HL-60 (cell line): ENCODE measurements around the gene ARAP3.

Source experiments
- DNase-seq, 2 experiments: peaks; one replicate each; pipeline ENCODE4 v3.0.0-alpha.2; 2010 to 2020; ENCODE audit warnings: low read depth in 1 of 2, low spot score in 1 of 2
- H3K27ac ChIP-seq: fragments of 250-450 bp; sonication (Bioruptor Pico); replicated peaks from 2 replicates; pipeline ENCODE4 v1.5.1; 2020; ENCODE audit warnings: mild to moderate bottlenecking, moderate library complexity
- H3K27me3 ChIP-seq: fragments of 250-450 bp; sonication (Bioruptor Pico); 2 replicates; pipeline ENCODE4 v1.5.1; 2021; ENCODE audit warnings: mild to moderate bottlenecking, moderate library complexity; ENCODE audit not compliant: insufficient read depth, poor library complexity, severe bottlenecking
- H3K4me3 ChIP-seq: replicated peaks from 2 replicates; pipeline ENCODE4 v1.5.1; 2011; ENCODE audit warnings: mild to moderate bottlenecking, control low read depth, low read length; ENCODE audit not compliant: insufficient read depth
- GABPA ChIP-seq: IDR thresholded peaks from 2 replicates; pipeline ENCODE4 v1.6.1; 2012; ENCODE audit warnings: low read depth
- POLR2AphosphoS5 ChIP-seq: IDR thresholded peaks from 2 replicates; pipeline ENCODE4 v1.6.1; 2012; ENCODE audit warnings: low read depth
- SPI1 ChIP-seq: IDR thresholded peaks from 2 replicates; pipeline ENCODE4 v1.6.1; 2012; ENCODE audit warnings: low read depth, mild to moderate bottlenecking, borderline replicate concordance
- TF ChIP-seq, protein P1 (sequence below): IDR thresholded peaks from one replicate; pipeline ENCODE4 v1.5.1; 2011; ENCODE audit warnings: low read length, control low read depth, inconsistent platforms; ENCODE audit not compliant: insufficient read depth
- TF ChIP-seq, protein P2 (sequence below): IDR thresholded peaks from 2 replicates; pipeline ENCODE4 v1.6.1; 2012; ENCODE audit warnings: low read depth; ENCODE audit not compliant: insufficient replicate concordance

The ARAP3 gene

DNA sequence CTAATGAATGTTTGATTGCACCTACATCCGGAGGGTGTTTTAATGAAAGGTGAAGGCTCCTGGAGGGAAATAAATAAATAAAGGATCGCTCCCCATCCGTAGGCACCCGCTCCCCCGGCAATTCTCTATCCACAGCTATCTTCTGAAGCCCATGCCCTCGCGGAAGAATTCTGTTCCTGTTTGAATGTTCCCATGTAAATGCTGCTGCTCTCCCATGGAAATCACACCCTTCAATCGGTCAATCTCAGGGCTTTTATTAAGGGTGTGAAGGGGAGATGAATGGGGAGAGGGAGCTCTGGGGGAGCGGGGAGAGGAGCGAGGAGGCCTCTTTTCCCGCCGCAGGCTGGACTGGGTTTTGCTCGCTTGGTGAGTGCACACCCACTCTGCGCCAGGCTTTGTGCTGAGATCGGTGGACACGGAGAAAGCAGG, 21.1 kb upstream of the ARAP3 start:
- Histone ChIP-seq H3K27ac (no peak overlapping the region), H3K4me3 (no peak overlapping the region; the same call in none of the 2 replicates), H3K27me3 (peaks cover 42% of the 10 kb centered on the region)
- no peak for DNase-seq
- TF ChIP-seq, protein P1, sequence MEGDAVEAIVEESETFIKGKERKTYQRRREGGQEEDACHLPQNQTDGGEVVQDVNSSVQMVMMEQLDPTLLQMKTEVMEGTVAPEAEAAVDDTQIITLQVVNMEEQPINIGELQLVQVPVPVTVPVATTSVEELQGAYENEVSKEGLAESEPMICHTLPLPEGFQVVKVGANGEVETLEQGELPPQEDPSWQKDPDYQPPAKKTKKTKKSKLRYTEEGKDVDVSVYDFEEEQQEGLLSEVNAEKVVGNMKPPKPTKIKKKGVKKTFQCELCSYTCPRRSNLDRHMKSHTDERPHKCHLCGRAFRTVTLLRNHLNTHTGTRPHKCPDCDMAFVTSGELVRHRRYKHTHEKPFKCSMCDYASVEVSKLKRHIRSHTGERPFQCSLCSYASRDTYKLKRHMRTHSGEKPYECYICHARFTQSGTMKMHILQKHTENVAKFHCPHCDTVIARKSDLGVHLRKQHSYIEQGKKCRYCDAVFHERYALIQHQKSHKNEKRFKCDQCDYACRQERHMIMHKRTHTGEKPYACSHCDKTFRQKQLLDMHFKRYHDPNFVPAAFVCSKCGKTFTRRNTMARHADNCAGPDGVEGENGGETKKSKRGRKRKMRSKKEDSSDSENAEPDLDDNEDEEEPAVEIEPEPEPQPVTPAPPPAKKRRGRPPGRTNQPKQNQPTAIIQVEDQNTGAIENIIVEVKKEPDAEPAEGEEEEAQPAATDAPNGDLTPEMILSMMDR: no peak
- no peak for TF ChIP-seq GABPA
- TF ChIP-seq, protein P2, sequence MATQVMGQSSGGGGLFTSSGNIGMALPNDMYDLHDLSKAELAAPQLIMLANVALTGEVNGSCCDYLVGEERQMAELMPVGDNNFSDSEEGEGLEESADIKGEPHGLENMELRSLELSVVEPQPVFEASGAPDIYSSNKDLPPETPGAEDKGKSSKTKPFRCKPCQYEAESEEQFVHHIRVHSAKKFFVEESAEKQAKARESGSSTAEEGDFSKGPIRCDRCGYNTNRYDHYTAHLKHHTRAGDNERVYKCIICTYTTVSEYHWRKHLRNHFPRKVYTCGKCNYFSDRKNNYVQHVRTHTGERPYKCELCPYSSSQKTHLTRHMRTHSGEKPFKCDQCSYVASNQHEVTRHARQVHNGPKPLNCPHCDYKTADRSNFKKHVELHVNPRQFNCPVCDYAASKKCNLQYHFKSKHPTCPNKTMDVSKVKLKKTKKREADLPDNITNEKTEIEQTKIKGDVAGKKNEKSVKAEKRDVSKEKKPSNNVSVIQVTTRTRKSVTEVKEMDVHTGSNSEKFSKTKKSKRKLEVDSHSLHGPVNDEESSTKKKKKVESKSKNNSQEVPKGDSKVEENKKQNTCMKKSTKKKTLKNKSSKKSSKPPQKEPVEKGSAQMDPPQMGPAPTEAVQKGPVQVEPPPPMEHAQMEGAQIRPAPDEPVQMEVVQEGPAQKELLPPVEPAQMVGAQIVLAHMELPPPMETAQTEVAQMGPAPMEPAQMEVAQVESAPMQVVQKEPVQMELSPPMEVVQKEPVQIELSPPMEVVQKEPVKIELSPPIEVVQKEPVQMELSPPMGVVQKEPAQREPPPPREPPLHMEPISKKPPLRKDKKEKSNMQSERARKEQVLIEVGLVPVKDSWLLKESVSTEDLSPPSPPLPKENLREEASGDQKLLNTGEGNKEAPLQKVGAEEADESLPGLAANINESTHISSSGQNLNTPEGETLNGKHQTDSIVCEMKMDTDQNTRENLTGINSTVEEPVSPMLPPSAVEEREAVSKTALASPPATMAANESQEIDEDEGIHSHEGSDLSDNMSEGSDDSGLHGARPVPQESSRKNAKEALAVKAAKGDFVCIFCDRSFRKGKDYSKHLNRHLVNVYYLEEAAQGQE: no peak
- no peak for TF ChIP-seq SPI1
- no peak for TF ChIP-seq POLR2AphosphoS5

DNA sequence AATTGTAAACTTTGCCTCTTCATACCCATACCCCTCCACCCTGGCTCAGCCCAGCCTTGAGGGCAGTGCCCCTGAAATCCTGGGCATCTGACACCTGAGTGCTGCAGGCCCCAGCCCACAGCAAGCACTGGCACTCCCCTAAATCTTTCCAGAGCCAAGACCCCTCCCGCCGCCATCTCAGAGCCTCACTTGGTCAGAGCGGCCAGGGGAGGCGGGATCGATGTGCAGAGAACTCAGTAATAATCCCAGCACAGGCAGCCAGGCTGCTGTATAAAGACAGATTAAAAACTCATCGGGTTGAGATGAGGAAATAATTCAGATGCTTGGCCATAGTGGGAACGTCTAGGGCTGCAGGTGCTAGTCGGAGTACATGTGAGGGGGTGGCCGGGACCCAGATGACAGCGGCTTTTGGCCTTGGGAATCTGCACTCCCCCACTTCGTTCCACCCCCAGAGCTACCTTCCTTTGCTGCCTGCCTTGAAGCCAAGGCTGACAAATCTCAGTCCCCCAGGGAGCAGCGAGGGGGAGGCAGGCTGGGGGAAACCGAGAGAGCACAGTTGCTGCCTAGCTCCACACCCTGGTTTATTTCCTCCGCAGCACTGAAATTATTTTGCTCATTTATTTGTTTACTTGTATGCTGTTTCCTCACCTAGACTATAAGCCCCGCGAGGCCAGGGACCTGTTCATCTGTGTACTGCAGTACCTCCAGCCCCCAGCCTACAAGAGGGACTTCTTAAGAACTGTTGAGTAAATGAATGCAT, 19.5 kb upstream of the ARAP3 start:
- no peak for TF ChIP-seq POLR2AphosphoS5
- TF ChIP-seq SPI1: no peak
- TF ChIP-seq, protein P2: no peak
- no peak for TF ChIP-seq GABPA
- TF ChIP-seq, protein P1: no peak
- no peak for DNase-seq
- Histone ChIP-seq H3K27ac (no peak overlapping the region), H3K4me3 (no peak overlapping the region), H3K27me3 (peaks cover 45% of the 10 kb centered on the region)

DNA sequence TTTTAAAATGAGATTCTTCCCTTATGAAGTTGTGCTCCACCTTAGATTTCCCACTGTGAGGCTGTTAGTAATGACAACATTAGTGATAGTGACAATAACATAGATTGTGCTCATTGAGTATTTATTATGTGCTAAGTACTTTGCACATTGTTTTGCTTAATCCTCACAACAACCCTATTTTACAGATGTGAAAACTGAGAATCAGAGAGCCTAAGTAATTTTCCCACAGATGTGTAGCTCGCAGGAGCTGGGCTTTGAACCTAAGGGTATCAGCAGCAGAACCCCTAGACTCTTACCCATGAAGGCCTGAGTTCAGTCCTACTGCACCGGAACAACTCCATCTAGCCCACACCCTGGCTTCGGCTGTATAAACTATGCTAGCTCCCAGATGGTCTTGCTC, 15.6 kb upstream of the ARAP3 start:
- H3K27me3 ChIP-seq: peaks cover 17% of the 10 kb centered on the region
- TF ChIP-seq SPI1 (no peak), POLR2AphosphoS5 (no peak), GABPA (no peak)
- TF ChIP-seq, protein P1: no peak
- TF ChIP-seq, protein P2: no peak
- no peak overlapping the region for H3K27ac ChIP-seq
- no peak for DNase-seq
- no peak overlapping the region for H3K4me3 ChIP-seq
